SU-DHL-6 (cell line): ENCODE results near the gene TMEM40.

ENCODE experiments used
- EZH2phosphoT487 ChIP-seq: fragments of 200-600 bp; sonication (generic), shearing (Covaris generic); conservative IDR thresholded peaks from 2 replicates; pipeline ENCODE4 v1.6.1; 2018; ENCODE audit warnings: mild to moderate bottlenecking, antibody characterized with exemption, low read length, moderate library complexity, mixed read lengths
- TF ChIP-seq, protein P1 (sequence below): fragments of 200-600 bp; sonication (generic); IDR thresholded peaks from one replicate; pipeline ENCODE4 v1.5.1; 2017; ENCODE audit warnings: antibody characterized with exemption, mild to moderate bottlenecking, low read length, moderate library complexity; ENCODE audit not compliant: insufficient read depth, poor library complexity, severe bottlenecking

GRCh38 chr3:12797124-12797891 is 38.2 kb upstream of the TMEM40 start:
- no peak for TF ChIP-seq EZH2phosphoT487
- TF ChIP-seq, protein P1, sequence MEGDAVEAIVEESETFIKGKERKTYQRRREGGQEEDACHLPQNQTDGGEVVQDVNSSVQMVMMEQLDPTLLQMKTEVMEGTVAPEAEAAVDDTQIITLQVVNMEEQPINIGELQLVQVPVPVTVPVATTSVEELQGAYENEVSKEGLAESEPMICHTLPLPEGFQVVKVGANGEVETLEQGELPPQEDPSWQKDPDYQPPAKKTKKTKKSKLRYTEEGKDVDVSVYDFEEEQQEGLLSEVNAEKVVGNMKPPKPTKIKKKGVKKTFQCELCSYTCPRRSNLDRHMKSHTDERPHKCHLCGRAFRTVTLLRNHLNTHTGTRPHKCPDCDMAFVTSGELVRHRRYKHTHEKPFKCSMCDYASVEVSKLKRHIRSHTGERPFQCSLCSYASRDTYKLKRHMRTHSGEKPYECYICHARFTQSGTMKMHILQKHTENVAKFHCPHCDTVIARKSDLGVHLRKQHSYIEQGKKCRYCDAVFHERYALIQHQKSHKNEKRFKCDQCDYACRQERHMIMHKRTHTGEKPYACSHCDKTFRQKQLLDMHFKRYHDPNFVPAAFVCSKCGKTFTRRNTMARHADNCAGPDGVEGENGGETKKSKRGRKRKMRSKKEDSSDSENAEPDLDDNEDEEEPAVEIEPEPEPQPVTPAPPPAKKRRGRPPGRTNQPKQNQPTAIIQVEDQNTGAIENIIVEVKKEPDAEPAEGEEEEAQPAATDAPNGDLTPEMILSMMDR: no peak
